Calu3 (cell line): ENCODE data around the gene SHMT2. TPM values are rescaled to one million over a fixed set of nuclear protein-coding genes. Genes with fewer than 3 reads are reported as not detected.

Experiments
- BruUV-seq: library from RNA; stranded (reverse); fragments of 400-500 nt; replicated peaks from 2 replicates; lab custom pipeline; 2021; lab: Mats Ljungman, UMichigan
- CTCF ChIA-PET: fragments of 300-600 bp; sonication (Branson Sonifier 250); formaldehyde crosslinking; loops from one replicate; lab custom pipeline; 2022; ENCODE audit warnings: antibody characterized with exemption; lab: Charles Lee
- DNase-seq: peaks from one replicate; pipeline ENCODE4 v3.0.0; 2022
- H3K27ac Mint-ChIP-seq: one replicate; pipeline ENCODE4 v1.8.0; 2022; ENCODE audit warnings: mixed read lengths; ENCODE audit not compliant: unreplicated experiment
- H3K27me3 Mint-ChIP-seq: one replicate; pipeline ENCODE4 v1.8.0; 2022; ENCODE audit warnings: mixed read lengths; ENCODE audit not compliant: unreplicated experiment
- H3K36me3 Mint-ChIP-seq: one replicate; pipeline ENCODE4 v1.8.0; 2022; ENCODE audit warnings: mild to moderate bottlenecking, moderate library complexity, mixed read lengths; ENCODE audit not compliant: insufficient read depth, unreplicated experiment
- H3K4me1 Mint-ChIP-seq: one replicate; pipeline ENCODE4 v1.8.0; 2022; ENCODE audit warnings: mild to moderate bottlenecking, low read depth, mixed read lengths; ENCODE audit not compliant: unreplicated experiment
- H3K4me3 Mint-ChIP-seq: one replicate; pipeline ENCODE4 v1.8.0; 2022; ENCODE audit warnings: mild to moderate bottlenecking, low read depth, moderate library complexity, mixed read lengths; ENCODE audit not compliant: unreplicated experiment
- H3K9me3 Mint-ChIP-seq: one replicate; pipeline ENCODE4 v1.8.0; 2022; ENCODE audit warnings: low read depth, mixed read lengths; ENCODE audit not compliant: unreplicated experiment
- CTCF ChIP-seq: fragments of 200-600 bp; IDR thresholded peaks from one replicate; pipeline ENCODE4 v1.8.0; 2022; ENCODE audit warnings: antibody characterized with exemption; ENCODE audit not compliant: unreplicated experiment
- intact Hi-C: fragments of 100-400 bp; cut with micrococcal nuclease; formaldehyde crosslinking; loops from one replicate; pipeline ENCODE4 v1.10.0; 2022; ENCODE audit not compliant: unreplicated experiment
- total RNA-seq: library from RNA; stranded (reverse); gene quantifications from 2 replicates; pipeline ENCODE4 v1.2.3, GENCODE V29; 2022

Gene SHMT2
- total RNA-seq, 1 experiment from 2014 or later: 243 TPM

- no peak for DNase-seq
- Mint-ChIP-seq H3K9me3 (no peaks in the 10 kb centered on the region), H3K4me3 (no peak overlapping the region), H3K27ac (no peak overlapping the region), H3K27me3 (peaks cover 9% of the 10 kb centered on the region), H3K4me1 (no peaks in the 10 kb centered on the region), H3K36me3 (peaks cover 4% of the 10 kb centered on the region)
- TF ChIP-seq CTCF: no peak
- CTCF ChIA-PET: interaction anchor here (1.0 to 6.0 kb wide), 3 partner anchors 10 to 62 kb away, joined by 3 to 39 read pairs (median 3); partner anchors contain the start of gene LRP1
- no TSS peak for BruUV-seq
- intact Hi-C loops: no loop called here
Measured at GRCh38 chr12:57185906-57186508, 43.5 kb upstream of the SHMT2 start.

GRCh38 chr12:57187222-57188089 is 42.1 kb upstream of the SHMT2 start:
- peaks cover 9% of the 10 kb centered on the region for H3K27me3 Mint-ChIP-seq
- H3K36me3 Mint-ChIP-seq: peaks cover 7% of the 10 kb centered on the region
- CTCF ChIA-PET: interaction anchor here (0.5 to 1.1 kb wide), 2 partner anchors 59 to 441 kb away, joined by 3 read pairs; partner anchors contain the start of gene LRP1
- peaks cover 2% of the 10 kb centered on the region for H3K9me3 Mint-ChIP-seq
- intact Hi-C loops: no loop called here
- no peak overlapping the region for H3K27ac Mint-ChIP-seq
- no peak overlapping the region for H3K4me3 Mint-ChIP-seq
- no peak for DNase-seq
- TF ChIP-seq CTCF: no peak
- H3K4me1 Mint-ChIP-seq: no peaks in the 10 kb centered on the region
- no TSS peak for BruUV-seq

- intact Hi-C loops: no loop called here
- Mint-ChIP-seq H3K9me3 (peaks cover 2% of the 10 kb centered on the region), H3K36me3 (peaks cover 8% of the 10 kb centered on the region), H3K27me3 (peaks cover 9% of the 10 kb centered on the region), H3K4me3 (no peak overlapping the region), H3K27ac (no peak overlapping the region), H3K4me1 (no peaks in the 10 kb centered on the region)
- no peak for DNase-seq
- BruUV-seq: no TSS peak
- TF ChIP-seq CTCF: no peak
- CTCF ChIA-PET: interaction anchor here (0.8 kb wide), 1 partner anchor 25 kb away, joined by 3 read pairs; no protein-coding TSS in a partner anchor
Measured at GRCh38 chr12:57188090-57188425, 41.5 kb upstream of the SHMT2 start.

- peaks cover 9% of the 10 kb centered on the region for H3K27me3 Mint-ChIP-seq
- H3K4me1 Mint-ChIP-seq: no peaks in the 10 kb centered on the region
- H3K4me3 Mint-ChIP-seq: no peak overlapping the region
- BruUV-seq: no TSS peak
- no peak for DNase-seq
- intact Hi-C loops: no loop called here
- CTCF ChIA-PET: interaction anchor here (0.7 kb wide), 1 partner anchor 469 kb away, joined by 3 read pairs; no protein-coding TSS in a partner anchor
- no peak overlapping the region for H3K27ac Mint-ChIP-seq
- no peak for TF ChIP-seq CTCF
- peaks cover 2% of the 10 kb centered on the region for H3K9me3 Mint-ChIP-seq
- H3K36me3 Mint-ChIP-seq: peaks cover 4% of the 10 kb centered on the region
Measured at GRCh38 chr12:57190037-57190436, 39.5 kb upstream of the SHMT2 start.
